Upper lobe of left lung (tissue), 6 donors: ENCODE results near the gene RHOV. TPM values are rescaled to one million over a fixed set of nuclear protein-coding genes. Genes with fewer than 3 reads are reported as not detected.

Experiments used
- ATAC-seq, 2 donors: fragments of 200-7000 bp; cut with Tn5 transposase; one replicate each; pipeline ENCODE4 v1.9.1; 2022; ENCODE audit warnings: mild to moderate bottlenecking in 2 of 2, moderate library complexity in 2 of 2; ENCODE audit not compliant: low FRiP score in 2 of 2
- DNase-seq, 2 donors: peaks; one replicate each; pipeline ENCODE4 v3.0.0-alpha.2; 2019 to 2020
- H3K27ac ChIP-seq, 4 donors: fragments of 200-600 bp; sonication (generic); one replicate each; pipeline ENCODE4 v1.5.1; 2016 to 2019
- H3K27me3 ChIP-seq, 4 donors: fragments of 200-600 bp; sonication (generic); one replicate each; pipeline ENCODE4 v1.5.1; 2017 to 2019
- H3K36me3 ChIP-seq, 4 donors: fragments of 200-600 bp; sonication (generic); one replicate each; pipeline ENCODE4 v1.5.1; 2016 to 2019
- H3K4me1 ChIP-seq, 4 donors: fragments of 200-600 bp; sonication (generic); one replicate each; pipeline ENCODE4 v1.5.1; 2018 to 2019
- H3K4me3 ChIP-seq, 4 donors: fragments of 200-600 bp; sonication (generic); one replicate each; pipeline ENCODE4 v1.5.1; 2017 to 2019; ENCODE audit warnings: mild to moderate bottlenecking in 2 of 4, moderate library complexity in 1 of 4
- H3K9me3 ChIP-seq, 4 donors: fragments of 200-600 bp; sonication (generic); one replicate each; pipeline ENCODE4 v1.5.1; 2018 to 2019
- CTCF ChIP-seq, 6 experiments: fragments of 450-650 bp in 4 of 6; fragments of 200-600 bp in 2 of 6; sonication (generic) in 2 of 6; IDR thresholded peaks; one replicate each; pipeline ENCODE4 v1.5.1; 2016 to 2019; ENCODE audit warnings: antibody characterized with exemption in 6 of 6
- EP300 ChIP-seq, 4 donors: sonication (generic); formaldehyde crosslinking; IDR thresholded peaks; one replicate each; pipeline ENCODE4 v1.5.1; 2017; ENCODE audit warnings: antibody characterized with exemption in 4 of 4, control low read depth in 2 of 4
- POLR2A ChIP-seq, 4 donors: fragments of 450-650 bp; IDR thresholded peaks; one replicate each; pipeline ENCODE4 v1.5.1; 2016 to 2017; ENCODE audit warnings: antibody characterized with exemption in 4 of 4, mild to moderate bottlenecking in 2 of 4
- POLR2AphosphoS5 ChIP-seq, 2 donors: sonication (generic); formaldehyde crosslinking; IDR thresholded peaks; one replicate each; pipeline ENCODE4 v1.5.1; 2017; ENCODE audit warnings: antibody characterized with exemption in 2 of 2
- WGBS, 2 donors: methylation state at CpG; one replicate each; pipeline ENCODE4 v1.1.5; 2017 to 2018; 5-methylcytosine and 5-hydroxymethylcytosine counted together
- total RNA-seq, 6 donors: library from RNA; depleted of rRNA in 4 of 6; stranded (reverse); fragments of >200 nt in 4 of 6; gene quantifications; one replicate each; pipeline versions ENCODE4 v1.1.0 to v1.2.1, GENCODE V29; 2016 to 2021
- donor health status: DM: no; HTN: no; CAD: no; lungs with moderate emphysema.
- donor health status: DM: no; HTN: yes; CAD: no; lungs with severe emphysema.

RHOV gene
- total RNA-seq, 6 donors from 2014 or later: 0.46 to 2.1 (median 0.77) TPM; not detected in 3

- H3K4me1 ChIP-seq: no peaks in the 10 kb centered on the region
- no peak for DNase-seq
- no peak overlapping the region for H3K4me3 ChIP-seq
- TF ChIP-seq POLR2AphosphoS5 (IDR thresholded peaks at IDR 0.05) (no peak), POLR2A (IDR thresholded peaks at IDR 0.05) (no peak), EP300 (IDR thresholded peaks at IDR 0.05) (no peak), CTCF (IDR thresholded peaks at IDR 0.05) (no peak)
- no peaks in the 10 kb centered on the region for H3K27me3 ChIP-seq
- no peak for ATAC-seq
- no peaks in the 10 kb centered on the region for H3K9me3 ChIP-seq
- no peak overlapping the region for H3K27ac ChIP-seq
- H3K36me3 ChIP-seq: no peaks in the 10 kb centered on the region
- 75 to 76% methylated on average over 1 of the region's 1 CpG for WGBS, 2 donors
Observed at GRCh38 chr15:40831861-40832260, 42.2 kb downstream of the RHOV start.

- ATAC-seq (no peak), DNase-seq (no peak)
- TF ChIP-seq CTCF (IDR thresholded peaks at IDR 0.05) (no peak), POLR2A (IDR thresholded peaks at IDR 0.05) (no peak), EP300 (IDR thresholded peaks at IDR 0.05) (no peak), POLR2AphosphoS5 (IDR thresholded peaks at IDR 0.05) (no peak)
- WGBS, 2 donors: 71 to 76% methylated on average over 2 of the region's 2 CpGs
- H3K27me3 ChIP-seq: no peaks in the 10 kb centered on the region
- no peaks in the 10 kb centered on the region for H3K4me1 ChIP-seq
- no peak overlapping the region for H3K4me3 ChIP-seq
- no peak overlapping the region for H3K27ac ChIP-seq
- no peaks in the 10 kb centered on the region for H3K36me3 ChIP-seq
- no peaks in the 10 kb centered on the region for H3K9me3 ChIP-seq
Observed at GRCh38 chr15:40830884-40831283, 43.1 kb downstream of the RHOV start.

- no peaks in the 10 kb centered on the region for H3K36me3 ChIP-seq
- no peak overlapping the region for H3K27ac ChIP-seq
- no peaks in the 10 kb centered on the region for H3K9me3 ChIP-seq
- ATAC-seq (no peak), DNase-seq (no peak)
- no peaks in the 10 kb centered on the region for H3K27me3 ChIP-seq
- no peak overlapping the region for H3K4me3 ChIP-seq
- WGBS, 2 donors: 85 to 92% methylated on average over 7 of the region's 7 CpGs
- H3K4me1 ChIP-seq: no peaks in the 10 kb centered on the region
- TF ChIP-seq EP300 (IDR thresholded peaks at IDR 0.05): no peak
- no peak for TF ChIP-seq CTCF (IDR thresholded peaks at IDR 0.05)
- no peak for TF ChIP-seq POLR2AphosphoS5 (IDR thresholded peaks at IDR 0.05)
- TF ChIP-seq POLR2A (IDR thresholded peaks at IDR 0.05): no peak
Observed at GRCh38 chr15:40829115-40829514, 44.9 kb downstream of the RHOV start.

DNA sequence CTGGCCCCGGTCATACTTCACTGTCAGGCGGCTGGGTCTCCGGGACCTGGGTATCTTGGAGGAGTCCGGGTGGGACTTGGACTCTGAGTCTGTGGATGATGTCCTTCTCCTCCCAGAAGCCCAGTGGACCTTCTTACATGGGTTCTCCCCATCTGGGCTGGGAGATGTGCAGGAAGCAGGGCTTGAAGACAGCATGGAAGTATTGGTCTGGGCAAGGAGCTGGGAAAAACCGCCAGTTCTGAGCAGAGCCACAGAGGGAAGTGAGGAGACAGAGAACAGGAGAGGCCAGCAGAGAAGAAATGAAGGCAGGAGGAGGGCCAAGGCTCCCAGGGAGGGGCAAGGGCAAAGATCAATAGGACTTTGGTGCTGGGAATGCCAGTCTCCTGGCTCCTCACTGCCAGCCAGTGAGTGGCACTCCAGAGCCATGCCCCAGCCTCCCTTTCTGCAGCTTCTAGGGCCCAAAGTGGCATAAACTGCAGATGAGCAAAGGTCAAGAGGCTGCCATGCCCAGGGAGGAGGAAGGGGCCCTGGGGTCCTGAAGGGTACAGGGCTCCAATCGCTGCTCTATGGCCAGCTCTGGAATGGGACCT, 45.5 kb downstream of the RHOV start, which contains the start of gene PPP1R14D:
PPP1R14D (minus strand) TSS at position 262 of the 590 bp plus-strand sequence; CDS start at position 195, 67 bp downstream.
- no peaks in the 10 kb centered on the region for H3K36me3 ChIP-seq
- DNase-seq: no peak
- ATAC-seq: no peak
- H3K4me3 ChIP-seq: no peak within 1 kb of the TSS
- H3K9me3 ChIP-seq: no peaks in the 10 kb centered on the region
- 89 to 95% methylated on average over 6 of the region's 6 CpGs for WGBS, 2 donors
- TF ChIP-seq EP300 (IDR thresholded peaks at IDR 0.05) (no peak), POLR2A (IDR thresholded peaks at IDR 0.05) (no peak), POLR2AphosphoS5 (IDR thresholded peaks at IDR 0.05) (no peak), CTCF (IDR thresholded peaks at IDR 0.05) (no peak)
- H3K27me3 ChIP-seq: no peaks in the 10 kb centered on the region
- H3K4me1 ChIP-seq: no peaks in the 10 kb centered on the region
- H3K27ac ChIP-seq: no peak within 1 kb of the TSS
